ENCODE measurements around the gene CERK.

GRCh38 chr22:46640293-46641055, 97.6 kb downstream of the CERK start:
- TF ChIP-seq, protein P1, sequence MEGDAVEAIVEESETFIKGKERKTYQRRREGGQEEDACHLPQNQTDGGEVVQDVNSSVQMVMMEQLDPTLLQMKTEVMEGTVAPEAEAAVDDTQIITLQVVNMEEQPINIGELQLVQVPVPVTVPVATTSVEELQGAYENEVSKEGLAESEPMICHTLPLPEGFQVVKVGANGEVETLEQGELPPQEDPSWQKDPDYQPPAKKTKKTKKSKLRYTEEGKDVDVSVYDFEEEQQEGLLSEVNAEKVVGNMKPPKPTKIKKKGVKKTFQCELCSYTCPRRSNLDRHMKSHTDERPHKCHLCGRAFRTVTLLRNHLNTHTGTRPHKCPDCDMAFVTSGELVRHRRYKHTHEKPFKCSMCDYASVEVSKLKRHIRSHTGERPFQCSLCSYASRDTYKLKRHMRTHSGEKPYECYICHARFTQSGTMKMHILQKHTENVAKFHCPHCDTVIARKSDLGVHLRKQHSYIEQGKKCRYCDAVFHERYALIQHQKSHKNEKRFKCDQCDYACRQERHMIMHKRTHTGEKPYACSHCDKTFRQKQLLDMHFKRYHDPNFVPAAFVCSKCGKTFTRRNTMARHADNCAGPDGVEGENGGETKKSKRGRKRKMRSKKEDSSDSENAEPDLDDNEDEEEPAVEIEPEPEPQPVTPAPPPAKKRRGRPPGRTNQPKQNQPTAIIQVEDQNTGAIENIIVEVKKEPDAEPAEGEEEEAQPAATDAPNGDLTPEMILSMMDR (IDR thresholded peaks at IDR 0.05): no peak
- TF ChIP-seq, protein P2, sequence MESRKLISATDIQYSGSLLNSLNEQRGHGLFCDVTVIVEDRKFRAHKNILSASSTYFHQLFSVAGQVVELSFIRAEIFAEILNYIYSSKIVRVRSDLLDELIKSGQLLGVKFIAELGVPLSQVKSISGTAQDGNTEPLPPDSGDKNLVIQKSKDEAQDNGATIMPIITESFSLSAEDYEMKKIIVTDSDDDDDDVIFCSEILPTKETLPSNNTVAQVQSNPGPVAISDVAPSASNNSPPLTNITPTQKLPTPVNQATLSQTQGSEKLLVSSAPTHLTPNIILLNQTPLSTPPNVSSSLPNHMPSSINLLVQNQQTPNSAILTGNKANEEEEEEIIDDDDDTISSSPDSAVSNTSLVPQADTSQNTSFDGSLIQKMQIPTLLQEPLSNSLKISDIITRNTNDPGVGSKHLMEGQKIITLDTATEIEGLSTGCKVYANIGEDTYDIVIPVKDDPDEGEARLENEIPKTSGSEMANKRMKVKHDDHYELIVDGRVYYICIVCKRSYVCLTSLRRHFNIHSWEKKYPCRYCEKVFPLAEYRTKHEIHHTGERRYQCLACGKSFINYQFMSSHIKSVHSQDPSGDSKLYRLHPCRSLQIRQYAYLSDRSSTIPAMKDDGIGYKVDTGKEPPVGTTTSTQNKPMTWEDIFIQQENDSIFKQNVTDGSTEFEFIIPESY (IDR thresholded peaks at IDR 0.05; ENCODE audit: borderline replicate concordance, low read depth): no peak
- TF ChIP-seq GABPA (IDR thresholded peaks at IDR 0.05; ENCODE audit: low read depth) (no peak), EP300 (IDR thresholded peaks at IDR 0.05; ENCODE audit: borderline replicate concordance in 1 of 2, low read depth in 1 of 2, low read length in 1 of 2) (no peak), YY1 (IDR thresholded peaks at IDR 0.05; ENCODE audit: low read depth) (no peak), SIN3A (IDR thresholded peaks at IDR 0.05; ENCODE audit: borderline replicate concordance, low read depth, low read length) (no peak), PBX3 (IDR thresholded peaks at IDR 0.05) (no peak), JUND (IDR thresholded peaks at IDR 0.05) (no peak), MXI1 (IDR thresholded peaks at IDR 0.05; ENCODE audit: low read depth, low read length) (no peak)
